Mesendoderm (in vitro differentiated cells): ENCODE data around the gene ACTMAP.

Source experiments
- DNase-seq: peaks from one replicate; pipeline ENCODE4 v3.0.0; 2013
- H2AK5ac ChIP-seq: 2 replicates; pipeline ENCODE4 v1.6.1; 2013; ENCODE audit warnings: low read length, inconsistent platforms
- H2BK120ac ChIP-seq: 2 replicates; pipeline ENCODE4 v1.6.1; 2013; ENCODE audit warnings: low read depth, mild to moderate bottlenecking, low read length, moderate library complexity, mixed read lengths
- H2BK15ac ChIP-seq: replicated peaks from 2 replicates; pipeline ENCODE4 v1.6.1; 2013; ENCODE audit warnings: low read depth, mild to moderate bottlenecking, moderate library complexity
- H2BK5ac ChIP-seq: 2 replicates; pipeline ENCODE4 v1.6.1; 2013; ENCODE audit warnings: low read length, inconsistent platforms
- H3K18ac ChIP-seq: 2 replicates; pipeline ENCODE4 v1.6.1; 2013; ENCODE audit warnings: mild to moderate bottlenecking, low read length, mixed read lengths
- H3K23ac ChIP-seq: one replicate; pipeline ENCODE4 v1.6.1; 2013; ENCODE audit warnings: low read length
- H3K27ac ChIP-seq: 2 replicates; pipeline ENCODE4 v1.5.1; 2013; ENCODE audit warnings: low read depth, mild to moderate bottlenecking, inconsistent platforms, low read length, moderate library complexity
- H3K27me3 ChIP-seq: 2 replicates; pipeline ENCODE4 v1.6.1; 2013; ENCODE audit warnings: low read length, control low read depth, mild to moderate bottlenecking, inconsistent platforms; ENCODE audit not compliant: insufficient read depth, poor library complexity
- H3K36me3 ChIP-seq: 2 replicates; pipeline ENCODE4 v1.6.1; 2013; ENCODE audit warnings: low read length, inconsistent platforms; ENCODE audit not compliant: control insufficient read depth, insufficient read depth
- H3K4ac ChIP-seq: one replicate; pipeline ENCODE4 v1.6.1; 2013; ENCODE audit warnings: low read depth, mild to moderate bottlenecking, low read length, moderate library complexity
- H3K4me1 ChIP-seq: 2 replicates; pipeline ENCODE4 v1.6.1; 2013; ENCODE audit warnings: low read depth, low read length, inconsistent platforms; ENCODE audit not compliant: control insufficient read depth
- H3K4me2 ChIP-seq: 2 replicates; pipeline ENCODE4 v1.6.1; 2013; ENCODE audit warnings: low read length
- H3K4me3 ChIP-seq: 2 replicates; pipeline ENCODE4 v1.5.1; 2013; ENCODE audit warnings: mild to moderate bottlenecking, low read length
- H3K56ac ChIP-seq: one replicate; pipeline ENCODE4 v1.6.1; 2013; ENCODE audit warnings: low read length
- H3K79me1 ChIP-seq: 2 replicates; pipeline ENCODE4 v1.6.1; 2013; ENCODE audit warnings: low read length, inconsistent platforms
- H3K79me2 ChIP-seq: 2 replicates; pipeline ENCODE4 v1.6.1; 2013; ENCODE audit warnings: mild to moderate bottlenecking, low read length; ENCODE audit not compliant: control insufficient read depth, insufficient read depth
- H3K9ac ChIP-seq: 2 replicates; pipeline ENCODE4 v1.6.1; 2013; ENCODE audit warnings: low read length, inconsistent platforms
- H4K5ac ChIP-seq: one replicate; pipeline ENCODE4 v1.6.1; 2013; ENCODE audit warnings: low read length
- H4K8ac ChIP-seq: one replicate; pipeline ENCODE4 v1.6.1; 2013; ENCODE audit warnings: low read depth, mild to moderate bottlenecking, control low read depth, low read length, moderate library complexity
- WGBS: extraction: QIAGEN DNeasy Blood & Tissue Kit; methylation state at CpG from one replicate; pipeline ENCODE4 v1.1.7; 2013; ENCODE audit warnings: low lambda C conversion rate, missing lambda C conversion rate; ENCODE audit not compliant: insufficient coverage; ENCODE audit errors: extremely low coverage; 5-methylcytosine and 5-hydroxymethylcytosine counted together

The ACTMAP gene

DNA sequence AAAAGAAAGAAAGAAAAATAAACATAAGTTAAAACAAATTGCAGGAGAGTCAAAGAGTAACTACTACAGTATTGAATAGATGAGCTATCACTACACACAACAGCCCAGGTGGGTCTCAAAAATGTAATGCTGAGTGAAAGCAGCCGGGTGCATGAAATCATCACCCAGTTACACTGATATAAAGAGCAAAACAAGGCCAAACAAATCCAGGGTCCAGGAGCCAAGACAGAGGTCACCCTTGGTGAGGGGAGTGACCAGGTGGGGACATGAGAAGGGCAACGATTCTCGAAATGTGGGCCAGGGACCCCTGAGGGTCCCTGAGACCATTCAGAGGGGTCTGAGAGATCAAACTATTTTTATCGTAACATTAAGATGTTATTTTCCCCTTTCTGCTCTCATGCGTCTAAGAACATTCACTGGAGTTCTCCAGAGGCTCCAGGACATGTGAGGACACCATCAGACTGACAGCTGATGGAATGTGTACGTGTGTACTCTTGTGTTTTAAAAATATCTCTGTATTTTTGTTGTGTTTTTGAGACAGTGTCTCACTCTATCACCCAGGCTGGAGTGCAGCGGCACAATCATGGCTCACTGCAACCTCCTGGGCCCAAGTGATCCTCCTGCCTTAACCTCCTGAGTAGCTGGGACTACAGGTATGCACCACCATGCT, 44.2 kb downstream of the ACTMAP start:
- Histone ChIP-seq H2BK15ac (no peak overlapping the region), H3K4me3 (no peak overlapping the region), H3K4ac (no peak overlapping the region), H3K79me2 (no peaks in the 10 kb centered on the region), H3K4me2 (no peak overlapping the region), H2BK5ac (no peak overlapping the region), H2BK120ac (no peak overlapping the region), H2AK5ac (no peak overlapping the region), H3K9ac (no peak overlapping the region), H3K27me3 (no peaks in the 10 kb centered on the region), H3K4me1 (no peaks in the 10 kb centered on the region), H3K56ac (no peak overlapping the region), H4K5ac (no peak overlapping the region), H3K36me3 (peaks cover 3% of the 10 kb centered on the region), H3K79me1 (no peaks in the 10 kb centered on the region), H4K8ac (no peak overlapping the region), H3K23ac (no peak overlapping the region), H3K27ac (no peak overlapping the region), H3K18ac (no peak overlapping the region)
- WGBS = no CpG with 5 or more reads among the region's 7 CpGs
- DNase-seq = no peak

DNA sequence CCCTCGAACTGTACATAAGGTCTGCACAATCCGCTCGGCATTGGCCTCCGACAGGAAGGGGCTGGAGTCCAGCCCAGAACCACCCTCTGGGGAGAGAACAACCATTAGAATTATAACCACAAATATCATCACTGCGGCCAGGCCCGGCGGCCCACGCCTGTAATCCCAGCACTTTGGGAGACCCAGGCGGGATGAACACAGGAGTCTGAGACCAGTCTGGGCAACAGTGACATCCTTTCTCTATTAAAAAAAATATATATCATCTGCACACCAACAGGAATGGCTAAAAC, 45.0 kb downstream of the ACTMAP start:
- Histone ChIP-seq H3K4ac (no peak overlapping the region), H3K23ac (no peak overlapping the region), H3K79me2 (no peaks in the 10 kb centered on the region), H2AK5ac (no peak overlapping the region), H3K4me2 (no peak overlapping the region), H4K5ac (no peak overlapping the region), H3K4me1 (no peaks in the 10 kb centered on the region), H3K56ac (no peak overlapping the region), H3K4me3 (no peak overlapping the region), H3K36me3 (peaks cover 3% of the 10 kb centered on the region), H3K27me3 (no peaks in the 10 kb centered on the region), H2BK15ac (no peak overlapping the region), H2BK5ac (no peak overlapping the region), H3K18ac (no peak overlapping the region), H2BK120ac (no peak overlapping the region), H4K8ac (no peak overlapping the region), H3K9ac (no peak overlapping the region), H3K79me1 (no peaks in the 10 kb centered on the region), H3K27ac (no peak overlapping the region)
- no peak for DNase-seq
- WGBS = no CpG with 5 or more reads among the region's 9 CpGs

DNA sequence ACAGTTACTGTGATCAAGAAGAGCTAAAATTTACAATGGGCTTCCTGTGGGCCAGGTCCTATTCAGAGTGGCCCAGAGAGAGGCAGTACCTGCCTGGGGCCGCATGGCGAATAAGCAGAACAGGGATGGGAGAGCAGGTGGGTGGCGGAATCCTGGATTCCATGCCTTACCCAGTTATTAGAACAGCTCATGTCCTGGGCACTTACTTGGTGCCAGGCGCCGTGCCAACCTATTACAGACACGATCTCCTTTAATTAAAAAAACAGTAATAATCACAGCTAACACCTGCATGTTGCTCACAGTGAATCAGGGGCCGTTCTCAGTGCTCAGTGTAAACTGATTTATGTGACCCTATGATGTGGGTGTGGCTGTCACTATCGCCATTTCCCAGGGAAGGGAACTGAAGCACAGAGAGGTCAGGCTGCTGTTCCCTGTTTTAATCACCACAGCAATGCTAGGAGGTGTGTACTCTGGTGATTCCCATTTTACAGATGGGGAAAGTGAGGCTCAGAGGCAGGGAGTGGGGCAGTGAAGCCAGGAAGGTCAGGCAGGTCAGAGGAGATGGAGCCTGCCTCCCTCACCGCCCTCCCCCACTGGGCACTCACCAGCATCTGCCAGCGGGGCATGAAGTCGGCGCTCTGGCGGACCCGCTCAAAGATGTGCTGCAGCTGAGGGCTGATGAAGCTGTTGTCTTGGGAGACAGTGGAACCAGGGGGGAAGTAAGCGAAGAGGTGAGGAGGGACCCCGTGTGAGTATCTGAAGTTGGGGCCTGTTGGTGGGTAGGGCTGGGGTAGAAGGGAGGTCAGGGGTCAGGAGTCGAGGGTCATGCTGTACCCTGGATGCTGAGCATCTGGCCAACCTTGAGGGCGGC, 45.6 kb downstream of the ACTMAP start:
- no peaks in the 10 kb centered on the region for H3K79me2 ChIP-seq
- no peaks in the 10 kb centered on the region for H3K27me3 ChIP-seq
- no peak for DNase-seq
- no peak overlapping the region for H3K4me3 ChIP-seq
- no peak overlapping the region for H2BK5ac ChIP-seq
- WGBS = no CpG with 5 or more reads among the region's 18 CpGs
- H3K36me3 ChIP-seq = peaks cover 1% of the 10 kb centered on the region
- H3K4me2 ChIP-seq = no peak overlapping the region
- no peak overlapping the region for H4K5ac ChIP-seq
- no peak overlapping the region for H3K27ac ChIP-seq
- H3K56ac ChIP-seq = no peak overlapping the region
- H4K8ac ChIP-seq = no peak overlapping the region
- no peak overlapping the region for H3K23ac ChIP-seq
- H2BK15ac ChIP-seq = no peak overlapping the region
- no peak overlapping the region for H3K9ac ChIP-seq
- no peak overlapping the region for H2BK120ac ChIP-seq
- H3K18ac ChIP-seq = no peak overlapping the region
- H3K4ac ChIP-seq = no peak overlapping the region
- peaks cover 1% of the 10 kb centered on the region for H3K4me1 ChIP-seq
- H3K79me1 ChIP-seq = no peaks in the 10 kb centered on the region
- no peak overlapping the region for H2AK5ac ChIP-seq

- no peak overlapping the region for H3K27ac ChIP-seq
Observed at GRCh38 chr19:40703029-40703755, 47.1 kb downstream of the ACTMAP start.

GRCh38 chr19:40702337-40703012, 47.8 kb downstream of the ACTMAP start:
- Histone ChIP-seq H3K27me3 (no peaks in the 10 kb centered on the region), H2AK5ac (no peak overlapping the region), H3K4me2 (no peak overlapping the region), H2BK15ac (no peak overlapping the region), H3K56ac (peak overlapping the region; percentile 65), H2BK5ac (no peak overlapping the region), H4K5ac (no peak overlapping the region), H3K9ac (peak overlapping the region; percentile 60), H3K36me3 (peaks cover 5% of the 10 kb centered on the region), H3K23ac (no peak overlapping the region), H3K4me1 (peaks cover 1% of the 10 kb centered on the region), H4K8ac (no peak overlapping the region), H3K79me1 (no peaks in the 10 kb centered on the region), H3K18ac (no peak overlapping the region), H3K27ac (no peak overlapping the region), H3K4me3 (no peak overlapping the region), H3K79me2 (no peaks in the 10 kb centered on the region), H3K4ac (no peak overlapping the region), H2BK120ac (no peak overlapping the region)
- DNase-seq = peak; percentile 85
- no CpG with 5 or more reads among the region's 18 CpGs for WGBS

More at GRCh38 chr19:40703029-40703755, 47.1 kb downstream of the ACTMAP start:
- no CpG with 5 or more reads among the region's 24 CpGs for WGBS
- Histone ChIP-seq H3K4me2 (no peak overlapping the region), H3K36me3 (peaks cover 5% of the 10 kb centered on the region), H3K4me3 (no peak overlapping the region), H2AK5ac (no peak overlapping the region), H2BK15ac (no peak overlapping the region), H3K4ac (no peak overlapping the region), H3K23ac (no peak overlapping the region), H2BK120ac (no peak overlapping the region), H3K4me1 (peaks cover 1% of the 10 kb centered on the region), H3K27me3 (no peaks in the 10 kb centered on the region), H4K5ac (no peak overlapping the region), H3K56ac (no peak overlapping the region), H3K18ac (no peak overlapping the region), H3K9ac (no peak overlapping the region), H2BK5ac (no peak overlapping the region), H3K79me1 (no peaks in the 10 kb centered on the region), H3K79me2 (no peaks in the 10 kb centered on the region), H4K8ac (no peak overlapping the region)
- DNase-seq = no peak
